ENCODE measurements around the gene ZSCAN21.

Gene ZSCAN21

DNA sequence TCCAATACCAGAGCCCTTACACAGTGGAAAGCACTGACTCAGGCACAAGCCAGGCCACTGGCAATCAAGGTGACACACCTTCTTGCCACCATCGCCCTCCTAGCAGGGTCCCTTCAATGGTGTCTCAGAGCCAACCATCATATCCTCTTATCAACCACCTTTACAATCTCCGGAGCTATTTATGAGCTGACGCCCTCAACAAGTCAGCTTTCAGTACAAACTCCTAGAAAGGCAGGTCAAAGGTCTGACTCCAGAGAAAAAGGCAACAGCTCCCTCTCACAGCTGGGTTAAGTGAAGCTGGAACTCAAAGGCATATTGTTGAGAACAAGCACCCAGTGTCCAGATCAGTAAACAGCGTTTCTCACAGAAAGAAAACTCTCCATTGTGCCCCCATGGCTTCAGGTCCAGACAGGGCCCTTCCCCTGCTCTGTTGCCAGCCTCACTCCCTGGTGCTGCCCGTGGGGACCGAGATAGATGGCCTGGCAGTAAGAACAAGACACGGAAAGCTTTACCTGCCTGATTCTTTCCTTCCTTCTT lies 29.5 kb downstream of the ZSCAN21 start:
- no peak for DNase-seq

DNA sequence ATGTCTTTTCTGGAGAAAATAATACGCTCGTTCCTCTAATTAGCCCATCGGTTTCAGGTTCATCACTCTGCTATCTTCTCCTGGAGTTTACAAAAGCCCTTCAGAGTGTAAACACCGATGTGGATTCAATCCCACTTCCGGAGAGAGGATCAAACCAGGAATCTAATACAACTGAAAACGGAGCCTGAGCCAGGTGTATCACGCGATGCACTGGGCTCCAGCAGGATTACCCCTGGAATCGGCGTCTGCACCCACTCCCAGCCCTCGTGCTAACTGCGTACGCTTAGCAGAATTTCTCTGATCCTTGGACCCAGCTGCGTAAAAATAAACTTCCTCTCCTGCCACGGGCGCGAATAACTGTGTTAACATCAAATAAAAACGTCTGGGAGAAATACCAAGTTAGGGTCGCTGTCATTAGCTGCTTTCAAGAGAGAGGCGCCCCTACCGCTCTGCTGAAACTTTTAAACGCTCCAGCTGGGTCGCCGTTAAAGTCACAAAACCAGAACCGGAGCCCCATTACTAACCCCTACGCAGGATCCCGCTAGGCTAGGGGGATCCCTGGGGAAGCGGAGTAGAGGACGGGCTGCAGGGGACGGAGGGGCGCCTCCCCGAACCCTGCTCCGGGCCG lies 31.4 kb downstream of the ZSCAN21 start:
- DNase-seq, result no peak

DNA sequence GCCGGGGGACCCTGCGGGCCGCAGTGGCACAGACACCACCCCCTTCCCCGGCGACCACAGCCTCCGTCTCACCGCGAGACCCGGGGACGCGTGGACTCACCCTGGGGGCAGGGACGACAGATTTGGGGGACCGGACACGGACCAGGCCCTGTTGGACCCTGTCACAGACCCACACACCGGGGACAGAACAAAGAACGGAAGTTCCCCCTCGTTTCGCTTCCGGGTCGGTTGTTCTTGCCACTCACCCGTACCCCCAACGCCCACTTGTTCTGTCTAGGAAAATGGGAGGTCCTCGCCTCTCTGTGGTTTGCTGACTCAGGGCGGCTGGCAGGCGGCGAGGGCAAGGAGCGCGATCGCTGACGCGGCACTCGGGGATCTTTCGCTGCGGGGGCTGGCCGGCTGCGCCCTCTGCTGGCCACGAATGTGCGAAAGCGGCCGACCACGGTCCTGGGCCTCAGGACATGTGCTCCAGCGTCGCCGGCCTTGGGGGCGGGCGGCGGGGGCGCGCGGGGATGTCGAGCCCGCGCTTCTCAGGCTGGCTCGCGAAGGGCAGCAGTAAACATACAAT lies 32.0 kb downstream of the ZSCAN21 start, which contains the start of gene ZNF3:
TSS of gene ZNF3 (minus strand) at position 189 of the 568 bp plus-strand sequence. CDS start 4,366 bp downstream, outside the sequence.
- DNase-seq, result peak; percentile 94 to 97

DNA sequence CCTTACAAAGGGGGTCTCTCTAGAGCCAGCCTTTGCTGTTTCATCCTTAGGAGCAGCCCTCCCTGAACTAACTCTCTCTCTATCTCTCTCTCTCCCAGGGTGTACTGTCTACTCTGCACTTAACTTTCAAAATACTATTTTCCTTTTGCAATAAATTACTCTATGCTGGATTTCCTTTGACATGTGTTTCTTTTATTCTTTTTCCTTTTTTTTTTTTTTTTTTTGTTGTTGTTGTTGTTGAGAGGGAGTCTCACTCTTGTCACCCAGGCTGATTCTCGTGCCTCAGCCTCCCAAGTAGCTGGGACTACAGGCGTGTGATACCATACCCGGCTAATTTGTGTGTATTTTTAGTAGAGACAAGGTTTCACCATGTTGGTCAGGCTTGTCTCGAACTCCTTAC lies 33.4 kb downstream of the ZSCAN21 start:
- no peak for DNase-seq

DNA sequence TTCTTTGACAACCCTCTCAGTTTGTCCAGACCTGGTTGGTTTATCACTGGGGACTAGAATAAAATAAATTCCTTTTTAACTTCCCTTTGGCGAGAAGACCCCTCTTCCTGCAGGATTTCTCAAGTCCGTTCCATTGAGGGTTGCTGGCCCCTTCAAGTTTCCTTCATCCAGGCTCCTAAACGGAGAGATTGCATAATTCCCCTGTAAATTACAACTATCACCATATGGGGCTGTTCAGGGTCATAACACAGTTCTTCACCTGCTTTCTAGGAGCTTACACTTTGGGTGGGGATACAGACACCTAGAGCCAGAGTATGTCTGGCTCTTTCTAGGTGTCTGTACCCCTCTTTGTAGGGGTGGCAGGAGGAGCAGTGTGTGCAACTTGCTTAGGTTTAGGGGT lies 35.9 kb downstream of the ZSCAN21 start:
- DNase-seq, result no peak

DNA sequence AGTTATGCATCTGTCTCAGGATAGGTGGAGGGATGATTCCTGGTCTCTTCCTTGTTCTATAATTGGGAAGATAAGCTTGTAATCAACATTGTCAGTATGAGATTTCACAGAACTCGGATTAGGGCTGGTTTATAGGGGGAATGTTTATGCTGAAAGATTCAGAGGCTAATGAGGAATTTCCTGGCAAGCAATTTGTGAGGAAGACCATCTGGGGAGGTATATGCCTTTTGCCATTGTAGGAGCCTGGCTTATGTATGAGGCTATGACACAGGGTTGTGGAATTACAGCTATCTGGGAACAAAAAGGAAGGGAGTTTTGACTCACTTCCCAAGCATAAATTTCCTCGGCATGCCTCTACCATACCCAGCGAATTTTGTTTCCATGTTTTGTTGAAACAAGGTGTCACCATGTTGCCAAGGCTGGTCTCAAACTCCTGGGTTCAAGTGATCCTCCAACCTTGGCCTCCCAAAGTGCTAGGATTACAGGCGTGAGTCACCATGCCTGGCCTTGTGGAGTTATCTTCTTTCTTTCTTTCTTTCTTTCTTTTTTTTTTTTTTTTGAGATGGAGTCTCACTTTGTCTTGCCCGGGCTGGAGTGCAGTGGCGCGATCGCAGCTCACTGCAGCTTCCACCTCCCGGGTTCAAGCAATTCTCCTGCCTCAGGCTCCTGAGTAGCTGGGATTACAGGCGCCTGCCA lies 37.6 kb downstream of the ZSCAN21 start:
- no peak for DNase-seq

DNA sequence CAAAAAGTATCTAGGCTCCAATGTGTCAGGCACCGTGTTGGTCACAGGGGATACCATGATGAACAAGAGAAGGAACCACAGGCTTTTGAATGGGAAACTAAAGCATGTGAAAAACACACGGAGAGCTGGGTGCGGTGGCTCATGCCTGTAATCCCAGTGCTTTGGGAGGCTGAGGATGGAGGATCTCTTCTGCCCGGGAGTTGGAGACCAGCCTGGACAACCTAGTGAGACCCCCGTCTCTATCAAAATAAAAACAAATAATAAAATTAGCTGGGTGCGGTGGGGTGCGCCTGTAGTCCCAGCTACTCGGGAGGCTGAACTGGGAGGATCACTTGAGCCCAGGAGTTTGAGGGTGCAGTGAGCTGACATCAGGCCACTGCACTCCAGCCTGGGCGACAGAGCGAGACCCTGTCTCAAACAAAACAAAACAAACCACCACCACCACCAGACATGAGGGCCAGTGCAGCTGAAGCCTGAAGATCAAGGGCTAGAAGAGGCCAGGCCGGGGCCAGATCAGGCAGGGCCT lies 38.6 kb downstream of the ZSCAN21 start:
- DNase-seq, result no peak

DNA sequence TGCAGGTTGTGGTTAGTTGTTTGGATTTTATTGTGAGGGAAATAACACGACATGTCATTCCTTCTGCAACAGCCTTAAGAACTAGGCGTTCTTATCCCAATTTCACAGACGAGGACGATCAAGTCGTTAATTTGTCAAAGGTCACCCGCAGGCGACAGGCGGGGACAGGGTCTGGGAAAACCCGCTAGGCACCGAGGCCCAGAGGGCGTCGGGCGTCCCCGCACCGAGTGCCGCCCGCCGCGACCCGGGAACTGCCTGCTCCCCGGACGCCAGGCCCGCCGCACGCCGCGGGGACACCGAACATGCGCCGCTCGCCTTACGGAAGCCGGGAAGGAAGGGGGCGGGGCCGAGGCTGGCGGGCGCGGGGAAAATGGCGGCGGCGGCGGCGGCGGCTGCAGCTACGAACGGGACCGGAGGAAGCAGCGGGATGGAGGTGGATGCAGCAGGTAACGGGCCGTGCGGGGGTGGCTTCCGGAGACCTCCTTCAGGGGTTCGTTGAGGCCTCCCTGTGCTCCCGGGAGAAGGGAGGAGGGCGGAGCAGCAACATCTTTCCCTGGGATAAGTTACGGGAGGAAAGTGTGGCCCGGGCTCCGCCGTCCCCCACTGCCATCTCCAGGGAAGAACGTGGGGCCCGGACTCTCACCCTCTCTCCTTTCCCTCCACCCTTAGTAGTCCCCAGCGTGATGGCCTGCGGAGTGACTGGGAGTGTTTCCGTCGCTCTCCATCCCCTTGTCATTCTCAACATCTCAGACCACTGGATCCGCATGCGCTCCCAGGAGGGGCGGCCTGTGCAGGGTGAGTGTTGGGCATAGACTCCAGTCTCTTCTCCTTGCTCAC lies 39.3 kb downstream of the ZSCAN21 start, which contains the start of gene COPS6:
TSS of gene COPS6 (plus strand) at position 349 of the 837 bp plus-strand sequence. CDS start at position 371, 22 bp downstream.
- DNase-seq, result peak in 1 of 2 experiments; percentile 16

DNA sequence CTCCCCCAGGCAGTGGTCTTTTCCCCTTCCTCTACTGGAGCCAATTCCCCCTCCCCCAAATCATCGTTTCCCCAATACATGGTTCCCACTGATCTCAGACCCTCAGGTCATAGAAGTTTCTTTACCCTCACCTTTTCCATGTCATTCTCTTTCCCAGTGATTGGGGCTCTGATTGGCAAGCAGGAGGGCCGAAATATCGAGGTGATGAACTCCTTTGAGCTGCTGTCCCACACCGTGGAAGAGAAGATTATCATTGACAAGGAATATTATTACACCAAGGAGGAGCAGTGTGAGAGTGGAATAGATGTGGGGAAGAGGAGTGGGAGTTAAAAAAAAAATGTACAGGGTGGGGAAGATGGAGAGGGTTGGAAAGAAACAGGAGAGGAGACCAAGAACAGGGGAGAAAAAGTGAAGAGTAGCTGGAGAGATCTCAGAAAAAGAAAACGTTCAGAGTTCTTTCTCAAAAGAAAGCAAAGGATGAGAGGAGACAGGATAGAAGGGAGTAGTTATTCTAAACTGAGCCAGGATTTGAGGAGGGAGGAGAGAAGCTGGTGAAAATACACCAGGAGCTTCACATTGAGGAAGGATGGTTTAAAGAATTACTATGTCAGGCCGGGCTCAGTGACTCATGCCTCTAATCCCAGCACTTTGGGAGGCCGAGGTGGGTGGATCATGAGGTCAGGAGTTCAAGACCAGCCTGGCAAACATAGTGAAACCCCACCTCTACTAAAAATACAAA lies 40.1 kb downstream of the ZSCAN21 start:
- no peak for DNase-seq

DNA sequence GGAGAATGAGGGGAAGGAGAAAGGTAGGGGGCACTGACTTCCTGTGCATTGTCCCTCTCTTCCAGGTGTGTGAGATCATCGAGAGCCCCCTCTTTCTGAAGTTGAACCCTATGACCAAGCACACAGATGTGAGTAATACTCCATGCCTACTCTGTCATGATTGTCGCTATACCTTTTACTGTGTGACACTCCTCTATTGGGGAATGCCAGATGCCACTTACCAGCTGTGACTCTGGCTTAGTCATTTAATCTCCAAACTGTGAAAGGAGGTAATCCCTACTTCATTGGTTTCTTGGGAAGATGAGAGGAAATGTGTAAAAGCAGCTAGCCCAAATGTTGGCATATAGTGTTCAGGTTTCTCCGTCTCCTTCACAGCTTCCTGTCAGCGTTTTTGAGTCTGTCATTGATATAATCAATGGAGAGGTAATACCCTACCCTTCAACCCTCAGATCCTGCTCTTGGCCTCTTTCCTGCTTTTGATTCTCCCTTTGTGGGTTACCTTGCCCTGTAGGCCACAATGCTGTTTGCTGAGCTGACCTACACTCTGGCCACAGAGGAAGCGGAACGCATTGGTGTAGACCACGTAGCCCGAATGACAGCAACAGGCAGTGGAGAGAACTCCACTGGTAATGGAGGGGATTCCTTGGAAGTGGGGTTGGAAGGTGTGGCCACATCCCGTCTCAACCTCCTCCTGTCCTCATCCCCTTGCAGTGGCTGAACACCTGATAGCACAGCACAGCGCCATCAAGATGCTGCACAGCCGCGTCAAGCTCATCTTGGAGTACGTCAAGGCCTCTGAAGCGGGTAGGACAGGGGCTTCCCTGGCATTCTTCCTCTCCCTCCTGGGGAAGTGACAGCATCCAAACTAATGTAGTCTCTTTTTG lies 41.2 kb downstream of the ZSCAN21 start:
- DNase-seq, result no peak

DNA sequence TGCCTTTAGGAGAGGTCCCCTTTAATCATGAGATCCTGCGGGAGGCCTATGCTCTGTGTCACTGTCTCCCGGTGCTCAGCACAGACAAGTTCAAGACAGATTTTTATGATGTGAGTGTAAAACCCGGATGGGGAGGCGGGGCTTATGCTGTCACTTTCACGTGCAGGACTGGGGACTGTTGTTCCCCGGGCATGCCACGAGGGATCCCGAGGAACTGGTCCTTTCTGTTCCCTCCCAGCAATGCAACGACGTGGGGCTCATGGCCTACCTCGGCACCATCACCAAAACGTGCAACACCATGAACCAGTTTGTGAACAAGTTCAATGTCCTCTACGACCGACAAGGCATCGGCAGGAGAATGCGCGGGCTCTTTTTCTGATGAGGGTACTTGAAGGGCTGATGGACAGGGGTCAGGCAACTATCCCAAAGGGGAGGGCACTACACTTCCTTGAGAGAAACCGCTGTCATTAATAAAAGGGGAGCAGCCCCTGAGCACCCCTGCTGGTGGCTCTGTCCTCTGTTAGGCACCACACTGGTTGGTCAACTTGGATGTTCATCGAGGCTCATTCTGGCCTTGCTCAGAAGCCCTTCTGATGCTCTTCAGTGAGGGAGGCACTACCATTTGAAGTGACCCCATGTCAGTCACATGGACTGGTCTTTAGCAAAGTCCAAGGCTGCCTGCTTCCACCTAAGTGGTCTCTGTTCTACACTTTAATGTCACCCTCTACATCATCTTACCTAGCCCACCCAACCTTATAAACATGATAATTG lies 42.0 kb downstream of the ZSCAN21 start:
- no peak for DNase-seq

DNA sequence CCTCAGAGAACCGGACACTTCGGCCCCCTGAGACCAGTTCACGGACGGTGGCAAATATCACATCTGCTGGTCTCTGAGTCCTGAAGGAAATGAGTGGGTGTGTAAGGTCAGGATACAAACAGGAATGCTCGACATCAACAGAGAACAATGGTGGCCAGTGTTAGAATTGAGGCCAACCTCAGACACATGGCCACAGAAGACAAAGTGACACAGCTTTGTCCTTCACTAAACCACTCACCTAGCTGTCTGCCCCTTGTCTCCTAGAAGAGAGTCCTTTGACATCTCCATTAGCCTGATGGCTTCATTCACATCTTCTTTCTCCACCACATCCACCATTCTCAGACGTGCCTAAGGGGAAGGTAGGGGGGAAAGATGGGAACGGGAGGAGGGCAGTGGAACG lies 43.5 kb downstream of the ZSCAN21 start:
- no peak for DNase-seq

DNA sequence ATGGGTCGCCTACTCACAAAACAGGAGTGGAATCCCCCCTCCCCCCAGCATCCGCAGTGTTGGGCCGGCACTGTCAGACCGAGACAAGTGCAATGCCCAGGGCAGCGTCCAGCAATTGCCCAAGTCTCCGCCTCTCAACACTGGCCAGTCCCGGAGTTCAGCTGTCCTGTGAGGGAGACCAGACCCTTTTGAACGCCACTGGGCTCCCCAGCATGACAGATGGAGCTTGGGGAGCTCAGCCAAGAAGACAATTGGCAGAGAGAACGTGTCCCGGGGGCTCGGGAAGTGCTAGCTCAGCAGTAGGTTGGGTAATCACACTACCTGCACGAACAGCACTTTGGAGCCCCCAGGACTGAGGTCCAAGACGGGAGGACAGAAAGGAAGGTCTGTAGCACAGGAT lies 43.9 kb downstream of the ZSCAN21 start:
- DNase-seq, result no peak

DNA sequence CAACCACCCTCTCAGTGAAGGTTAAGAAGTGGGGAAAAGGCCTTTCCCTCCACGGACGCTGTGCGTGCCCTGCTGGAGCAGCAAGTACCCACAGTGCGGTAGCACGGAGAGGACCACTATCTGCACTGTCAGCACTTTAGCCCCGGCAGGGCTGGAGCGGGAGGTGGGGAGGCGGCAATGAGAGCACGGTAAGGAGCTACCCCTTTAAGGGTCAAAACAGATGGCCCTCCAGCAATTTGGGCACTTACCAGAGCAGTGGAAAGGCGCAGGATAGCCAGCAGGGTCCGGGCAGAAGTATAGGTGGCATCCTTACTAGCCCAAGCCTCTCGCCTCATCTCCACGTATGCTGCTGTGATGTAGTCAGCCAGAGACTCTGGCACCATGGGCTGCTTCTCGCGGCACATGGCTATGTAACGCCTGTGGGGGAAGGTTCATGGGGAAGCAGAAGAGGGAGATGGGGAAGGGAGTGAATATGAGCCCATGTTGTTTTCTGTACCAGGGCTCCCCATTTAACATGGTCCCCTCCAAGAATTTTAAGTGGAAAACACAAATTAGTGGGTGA lies 44.4 kb downstream of the ZSCAN21 start:
- DNase-seq, result no peak

DNA sequence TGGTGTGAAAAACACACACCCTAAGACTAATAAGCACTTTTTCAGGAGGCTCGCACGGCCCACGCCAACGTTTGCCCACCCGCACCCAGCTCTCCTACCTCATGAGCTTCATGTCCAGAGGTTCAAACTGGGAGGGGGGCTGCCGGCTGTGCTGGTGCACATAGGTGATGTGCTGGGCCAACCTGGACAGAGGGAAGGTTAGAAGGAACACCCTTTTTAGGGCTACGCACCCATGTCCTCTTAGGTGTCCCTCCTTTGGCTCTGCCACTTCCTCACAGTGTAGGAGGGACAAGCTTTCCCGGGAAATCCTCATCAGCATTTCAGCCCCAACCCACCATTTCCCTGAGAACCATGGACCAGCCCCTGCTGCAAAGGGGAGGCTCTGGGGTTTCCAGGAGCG lies 45.7 kb downstream of the ZSCAN21 start:
- DNase-seq, result no peak

DNA sequence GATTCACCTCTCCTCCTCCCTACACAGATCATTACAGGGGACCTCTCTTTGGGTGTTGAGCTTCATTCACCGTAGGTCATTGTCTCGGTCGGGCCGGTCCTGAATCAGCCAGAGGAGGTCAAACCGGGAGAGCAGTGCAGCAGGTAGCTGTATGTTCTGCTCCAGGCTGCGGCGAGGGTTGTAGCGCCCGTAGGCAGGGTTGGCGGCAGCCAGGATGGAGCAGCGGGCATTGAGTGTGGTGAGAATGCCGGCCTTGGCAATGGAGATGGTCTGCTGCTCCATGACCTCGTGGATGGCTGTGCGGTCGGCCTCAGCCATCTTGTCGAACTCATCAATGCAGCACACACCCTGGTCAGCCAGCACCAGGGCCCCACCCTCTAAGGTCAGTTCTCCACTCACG lies 46.1 kb downstream of the ZSCAN21 start:
- DNase-seq, result no peak

DNA sequence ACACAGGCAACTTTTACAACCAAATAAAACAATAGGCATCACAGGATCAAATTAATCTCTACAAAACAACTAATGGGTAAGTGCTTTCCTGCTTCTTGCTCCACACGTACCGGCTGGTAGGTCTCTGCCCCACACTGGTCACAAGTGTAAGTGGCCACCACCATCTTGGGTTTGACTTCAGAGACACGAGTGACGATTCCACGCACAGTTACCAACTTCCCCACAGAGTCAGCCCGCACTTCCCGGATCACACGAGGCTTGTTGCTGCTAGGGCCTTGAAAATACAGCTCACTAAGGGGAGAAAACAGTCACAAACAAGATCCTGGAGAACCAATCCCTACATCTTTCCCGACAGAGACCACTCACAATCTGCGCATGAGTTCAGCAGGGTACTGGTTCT lies 49.3 kb downstream of the ZSCAN21 start:
- DNase-seq, result no peak

DNA sequence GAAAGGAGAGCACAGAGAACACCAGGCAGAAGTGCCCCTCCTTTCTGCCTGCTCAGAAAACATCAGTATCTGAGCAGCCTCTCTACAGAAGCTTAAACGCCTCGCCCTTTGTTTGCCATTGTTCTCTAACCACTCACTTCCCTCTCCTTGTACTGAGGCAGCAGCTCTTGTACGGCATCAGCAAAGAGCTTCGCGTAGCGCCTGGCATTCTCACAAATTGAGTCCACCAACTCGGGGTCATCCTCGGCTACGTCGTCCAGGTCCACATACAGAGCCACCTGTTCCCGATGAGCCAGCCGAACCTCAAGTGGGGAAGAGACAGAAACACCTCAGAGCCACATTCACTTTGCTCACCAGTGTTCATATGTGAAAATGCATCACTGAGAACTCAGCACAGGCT lies 49.9 kb downstream of the ZSCAN21 start:
- no peak for DNase-seq

DNA sequence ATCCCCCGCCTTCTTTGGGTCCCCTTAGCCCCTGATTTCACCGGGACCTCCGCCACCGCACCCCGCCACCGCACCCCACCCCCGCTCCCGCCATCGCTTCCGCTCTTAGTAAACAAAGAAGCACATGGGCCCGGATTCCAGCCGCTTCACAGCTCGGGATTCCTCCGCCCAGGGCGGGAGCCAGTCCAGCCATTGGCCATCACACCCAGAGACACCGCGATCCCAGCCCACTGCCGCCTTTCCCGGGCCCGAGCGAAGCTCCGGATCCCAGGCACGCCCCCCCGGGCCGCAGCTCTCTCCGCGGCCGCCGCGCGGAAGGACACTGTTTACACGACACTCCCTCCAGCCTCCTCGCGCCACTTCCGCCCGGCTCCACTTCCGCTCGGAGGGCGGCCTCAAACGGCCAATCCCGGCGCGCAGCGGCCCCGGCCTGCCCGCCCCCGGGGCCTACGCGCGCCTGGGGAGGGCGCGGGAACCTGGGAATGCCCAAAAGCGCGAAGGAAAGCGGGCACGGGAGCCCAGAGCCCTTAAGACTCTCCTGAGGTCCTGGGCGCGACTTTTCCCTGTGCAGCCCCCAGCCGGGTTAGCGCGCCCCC lies 50.9 kb downstream of the ZSCAN21 start:
- peak in 1 of 2 experiments; percentile 52 for DNase-seq
